ENCODE data around the gene MICAL2.

The MICAL2 gene

GRCh38 chr11:12128301-12128751 lies 17.9 kb downstream of the MICAL2 start:
- Histone ChIP-seq H3K4me3 (ENCODE audit: low read length in 2 of 2) (no peak overlapping the region), H3K9ac (ENCODE audit: low read length in 2 of 2) (no peak overlapping the region), H3K4me1 (ENCODE audit: control insufficient read depth, insufficient read depth, low read length) (peaks cover 48% of the 10 kb centered on the region), H3K27me3 (ENCODE audit: control insufficient read depth in 1 of 2, insufficient read depth in 2 of 2, low read length in 2 of 2) (no peaks in the 10 kb centered on the region), H3K9me3 (ENCODE audit: control insufficient read depth in 2 of 2, low read length in 2 of 2) (no peaks in the 10 kb centered on the region), H3K27ac (ENCODE audit: low read length) (no peak overlapping the region), H3K36me3 (ENCODE audit: control insufficient read depth in 2 of 2, insufficient read depth in 2 of 2, low read length in 2 of 2) (peaks cover 0 to 2% of the 10 kb centered on the region in 2 donors)

DNA sequence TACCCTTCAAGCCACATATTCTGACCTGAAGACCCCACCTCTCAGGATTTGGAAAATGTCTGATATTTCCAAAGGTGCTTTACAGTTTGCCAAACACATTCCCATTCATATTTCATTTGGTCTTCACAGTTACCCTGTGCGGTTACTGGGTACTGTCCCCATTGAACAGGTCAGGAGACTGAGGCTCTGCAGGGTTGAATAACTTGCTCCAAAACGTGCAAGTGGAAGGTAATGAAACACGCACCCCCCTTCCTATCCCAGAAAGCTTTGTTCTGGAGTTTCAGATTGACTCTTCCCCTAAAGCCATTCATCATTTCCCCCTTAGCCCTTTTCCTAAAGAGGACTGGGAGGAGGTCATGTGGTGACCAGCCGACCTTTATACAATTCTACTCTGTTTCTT lies 18.8 kb downstream of the MICAL2 start:
- Histone ChIP-seq H3K4me1 (ENCODE audit: control insufficient read depth, insufficient read depth, low read length) (peaks cover 41% of the 10 kb centered on the region), H3K36me3 (ENCODE audit: control insufficient read depth in 2 of 2, insufficient read depth in 2 of 2, low read length in 2 of 2) (peaks cover 0 to 2% of the 10 kb centered on the region in 2 donors), H3K4me3 (ENCODE audit: low read length in 2 of 2) (no peak overlapping the region), H3K9ac (ENCODE audit: low read length in 2 of 2) (no peak overlapping the region), H3K27me3 (ENCODE audit: control insufficient read depth in 1 of 2, insufficient read depth in 2 of 2, low read length in 2 of 2) (no peaks in the 10 kb centered on the region), H3K27ac (ENCODE audit: low read length) (no peak overlapping the region), H3K9me3 (ENCODE audit: control insufficient read depth in 2 of 2, low read length in 2 of 2) (no peaks in the 10 kb centered on the region)

GRCh38 chr11:12130180-12130980 lies 20.0 kb downstream of the MICAL2 start:
- Histone ChIP-seq H3K27ac (ENCODE audit: low read length) (no peak overlapping the region), H3K4me1 (ENCODE audit: control insufficient read depth, insufficient read depth, low read length) (peaks cover 39% of the 10 kb centered on the region), H3K9ac (ENCODE audit: low read length in 2 of 2) (peak overlapping the region in 1 of 2 donors; percentile 21), H3K36me3 (ENCODE audit: control insufficient read depth in 2 of 2, insufficient read depth in 2 of 2, low read length in 2 of 2) (peaks cover 0 to 2% of the 10 kb centered on the region in 2 donors), H3K4me3 (ENCODE audit: low read length in 2 of 2) (no peak overlapping the region), H3K27me3 (ENCODE audit: control insufficient read depth in 1 of 2, insufficient read depth in 2 of 2, low read length in 2 of 2) (no peaks in the 10 kb centered on the region), H3K9me3 (ENCODE audit: control insufficient read depth in 2 of 2, low read length in 2 of 2) (no peaks in the 10 kb centered on the region)

- Histone ChIP-seq H3K4me1 (ENCODE audit: control insufficient read depth, insufficient read depth, low read length) (peaks cover 43% of the 10 kb centered on the region), H3K9ac (ENCODE audit: low read length in 2 of 2) (no peak overlapping the region), H3K27ac (ENCODE audit: low read length) (peak overlapping the region; percentile 6), H3K27me3 (ENCODE audit: control insufficient read depth in 1 of 2, insufficient read depth in 2 of 2, low read length in 2 of 2) (no peaks in the 10 kb centered on the region), H3K36me3 (ENCODE audit: control insufficient read depth in 2 of 2, insufficient read depth in 2 of 2, low read length in 2 of 2) (peaks cover 0 to 2% of the 10 kb centered on the region in 2 donors), H3K4me3 (ENCODE audit: low read length in 2 of 2) (no peak overlapping the region), H3K9me3 (ENCODE audit: control insufficient read depth in 2 of 2, low read length in 2 of 2) (no peaks in the 10 kb centered on the region)
Observed at GRCh38 chr11:12131943-12132789, 21.8 kb downstream of the MICAL2 start.

- Histone ChIP-seq H3K36me3 (ENCODE audit: control insufficient read depth in 2 of 2, insufficient read depth in 2 of 2, low read length in 2 of 2) (peaks cover 0 to 2% of the 10 kb centered on the region in 2 donors), H3K27ac (ENCODE audit: low read length) (no peak overlapping the region), H3K9ac (ENCODE audit: low read length in 2 of 2) (no peak overlapping the region), H3K4me3 (ENCODE audit: low read length in 2 of 2) (no peak overlapping the region), H3K27me3 (ENCODE audit: control insufficient read depth in 1 of 2, insufficient read depth in 2 of 2, low read length in 2 of 2) (no peaks in the 10 kb centered on the region), H3K4me1 (ENCODE audit: control insufficient read depth, insufficient read depth, low read length) (peaks cover 44% of the 10 kb centered on the region), H3K9me3 (ENCODE audit: control insufficient read depth in 2 of 2, low read length in 2 of 2) (no peaks in the 10 kb centered on the region)
Observed at GRCh38 chr11:12132790-12133145, 22.4 kb downstream of the MICAL2 start.

DNA sequence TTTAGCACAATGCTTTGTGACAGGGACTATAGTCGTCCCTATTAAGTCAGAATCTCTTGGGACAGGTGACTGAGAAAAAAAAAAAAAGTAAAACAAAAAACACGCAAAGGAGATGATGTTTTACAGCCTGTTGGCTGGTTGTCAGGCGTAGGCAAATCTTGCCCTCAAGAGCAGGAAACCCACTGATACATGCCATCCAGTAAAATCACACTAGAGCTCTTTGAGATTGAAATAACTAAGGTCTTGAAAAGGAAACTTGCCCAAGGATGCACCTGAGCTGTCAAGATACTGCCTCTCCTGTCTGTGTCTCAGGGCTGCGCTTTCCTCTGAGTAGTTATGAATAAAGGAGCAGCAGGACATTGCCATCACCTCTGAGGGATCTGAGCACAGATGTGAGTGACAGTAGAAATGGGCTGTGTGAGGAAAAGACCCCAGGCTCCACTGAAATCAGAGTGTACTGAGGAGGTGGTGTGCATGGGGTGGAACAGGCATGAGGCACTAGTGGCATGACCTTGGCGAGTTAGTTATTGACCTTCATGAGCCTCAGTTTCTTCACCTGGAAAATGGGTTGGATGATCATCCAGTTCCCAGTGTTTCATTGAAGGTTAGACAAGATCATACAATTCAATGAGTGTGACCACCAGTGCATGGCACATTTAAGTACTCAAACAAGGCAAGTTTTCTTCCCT lies 23.3 kb downstream of the MICAL2 start:
- Histone ChIP-seq H3K36me3 (ENCODE audit: control insufficient read depth in 2 of 2, insufficient read depth in 2 of 2, low read length in 2 of 2) (peaks cover 0 to 3% of the 10 kb centered on the region in 2 donors), H3K4me3 (ENCODE audit: low read length in 2 of 2) (no peak overlapping the region), H3K27ac (ENCODE audit: low read length) (peak overlapping the region; percentile 49), H3K4me1 (ENCODE audit: control insufficient read depth, insufficient read depth, low read length) (peaks cover 54% of the 10 kb centered on the region), H3K9ac (ENCODE audit: low read length in 2 of 2) (no peak overlapping the region), H3K27me3 (ENCODE audit: control insufficient read depth in 1 of 2, insufficient read depth in 2 of 2, low read length in 2 of 2) (no peaks in the 10 kb centered on the region), H3K9me3 (ENCODE audit: control insufficient read depth in 2 of 2, low read length in 2 of 2) (no peaks in the 10 kb centered on the region)

- H3K27ac ChIP-seq (ENCODE audit: low read length): peak overlapping the region; percentile 49
- peaks cover 0 to 5% of the 10 kb centered on the region in 2 donors for H3K36me3 ChIP-seq (ENCODE audit: control insufficient read depth in 2 of 2, insufficient read depth in 2 of 2, low read length in 2 of 2)
- no peak overlapping the region for H3K4me3 ChIP-seq (ENCODE audit: low read length in 2 of 2)
- no peak overlapping the region for H3K9ac ChIP-seq (ENCODE audit: low read length in 2 of 2)
- H3K27me3 ChIP-seq (ENCODE audit: control insufficient read depth in 1 of 2, insufficient read depth in 2 of 2, low read length in 2 of 2): no peaks in the 10 kb centered on the region
- peaks cover 59% of the 10 kb centered on the region for H3K4me1 ChIP-seq (ENCODE audit: control insufficient read depth, insufficient read depth, low read length)
- H3K9me3 ChIP-seq (ENCODE audit: control insufficient read depth in 2 of 2, low read length in 2 of 2): no peaks in the 10 kb centered on the region
Observed at GRCh38 chr11:12134236-12134585, 23.8 kb downstream of the MICAL2 start.

DNA sequence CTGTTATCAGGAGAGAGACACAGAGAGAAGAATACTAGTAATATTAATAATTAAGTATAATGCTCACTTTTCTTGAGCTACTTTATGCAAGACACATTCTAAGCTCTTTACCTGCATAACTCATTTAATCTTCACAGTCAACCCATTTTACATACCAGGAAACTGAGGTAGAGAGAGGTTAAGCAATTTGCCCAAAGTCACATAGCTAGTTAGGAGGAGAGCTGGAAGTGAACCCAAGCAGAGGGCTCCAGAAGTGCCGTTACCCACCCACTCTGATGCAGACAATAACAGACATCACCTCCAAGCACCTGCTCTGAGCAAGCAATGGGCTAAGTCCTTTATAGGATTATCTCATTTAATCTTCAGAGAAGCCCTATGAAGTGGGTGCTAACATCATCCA lies 24.8 kb downstream of the MICAL2 start:
- peaks cover 62% of the 10 kb centered on the region for H3K4me1 ChIP-seq (ENCODE audit: control insufficient read depth, insufficient read depth, low read length)
- peak overlapping the region; percentile 85 for H3K27ac ChIP-seq (ENCODE audit: low read length)
- H3K9me3 ChIP-seq (ENCODE audit: control insufficient read depth in 2 of 2, low read length in 2 of 2): no peaks in the 10 kb centered on the region
- H3K36me3 ChIP-seq (ENCODE audit: control insufficient read depth in 2 of 2, insufficient read depth in 2 of 2, low read length in 2 of 2): peaks cover 0 to 5% of the 10 kb centered on the region in 2 donors
- H3K9ac ChIP-seq (ENCODE audit: low read length in 2 of 2): no peak overlapping the region
- H3K27me3 ChIP-seq (ENCODE audit: control insufficient read depth in 1 of 2, insufficient read depth in 2 of 2, low read length in 2 of 2): no peaks in the 10 kb centered on the region
- H3K4me3 ChIP-seq (ENCODE audit: low read length in 2 of 2): no peak overlapping the region

GRCh38 chr11:12137005-12137690 lies 26.8 kb downstream of the MICAL2 start:
- H3K9ac ChIP-seq (ENCODE audit: low read length in 2 of 2): peak overlapping the region in 1 of 2 donors; percentile 30
- peaks cover 0 to 7% of the 10 kb centered on the region in 2 donors for H3K36me3 ChIP-seq (ENCODE audit: control insufficient read depth in 2 of 2, insufficient read depth in 2 of 2, low read length in 2 of 2)
- peak overlapping the region in 1 of 2 donors; percentile 22 for H3K4me3 ChIP-seq (ENCODE audit: low read length in 2 of 2)
- H3K9me3 ChIP-seq (ENCODE audit: control insufficient read depth in 2 of 2, low read length in 2 of 2): no peaks in the 10 kb centered on the region
- H3K27ac ChIP-seq (ENCODE audit: low read length): peak overlapping the region; percentile 85
- H3K4me1 ChIP-seq (ENCODE audit: control insufficient read depth, insufficient read depth, low read length): peaks cover 68% of the 10 kb centered on the region
- no peaks in the 10 kb centered on the region for H3K27me3 ChIP-seq (ENCODE audit: control insufficient read depth in 1 of 2, insufficient read depth in 2 of 2, low read length in 2 of 2)

All from stomach smooth muscle (tissue), 2 donors.